ENCODE measurements around the gene PDLIM5. TPM values are rescaled to one million over a fixed set of nuclear protein-coding genes. Genes with fewer than 3 reads are reported as not detected.
"Not testable (repeated sequence)": the region's sequence is repeated elsewhere in the genome, so short reads cannot be mapped to it uniquely, and the experiment has no call there.

The PDLIM5 gene
- total RNA-seq: 10 to 100 TPM; 37.4 to 38.9 TPM
- 10 to 100 TPM; 50.3 to 57.5 TPM for polyA plus RNA-seq

- Mint-ChIP-seq H3K36me3 (peaks cover 0 to 8% of the 10 kb centered on the region in 2 donors), H3K27ac (peak within 1 kb of the TSS; percentile 70 to 92 (median 84)), H3K27me3 (peaks cover 7 to 10% of the 10 kb centered on the region in 2 donors), H3K9me3 (no peaks in the 10 kb centered on the region), H3K4me3 (peak within 1 kb of the TSS; percentile 85 to 93 (median 90)), H3K4me1 (peaks cover 18 to 34% (median 21%) of the 10 kb centered on the region in 4 donors)
- DNase-seq: peak; percentile 85 to 91 (median 88)
- Histone ChIP-seq H3K27me3 (ENCODE audit: insufficient read depth, low read length) (peaks cover 4% of the 10 kb centered on the region), H3K27ac (ENCODE audit: low read depth, low read length) (peak within 1 kb of the TSS; percentile 66), H3K9me3 (ENCODE audit: control insufficient read depth in 1 of 2, low read length in 2 of 2) (no peaks in the 10 kb centered on the region), H3K4me1 (ENCODE audit: insufficient read depth, low read length) (peaks cover 17% of the 10 kb centered on the region), H3K4me3 (ENCODE audit: low read length in 2 of 2) (peak within 1 kb of the TSS; percentile 66 to 86), H3K36me3 (ENCODE audit: insufficient read depth, low read length) (no peaks in the 10 kb centered on the region)
- intact Hi-C loops (cut with micrococcal nuclease): loop anchor here (2.0 to 5.0 kb wide), 2 partner anchors 45 to 245 kb away; partner anchors contain the start of gene SMARCAD1
- ChIA-PET CTCF (ENCODE audit: partially characterized antibody) (interaction anchor here (1.0 to 1.8 kb wide), 2 partner anchors 45 kb away, joined by 8 to 13 read pairs; no protein-coding TSS in a partner anchor), POLR2A (ENCODE audit: partially characterized antibody) (interaction anchor here (0.6 to 2.7 kb wide), 3 partner anchors 16 to 244 kb away, joined by 3 to 7 read pairs (median 3); partner anchors contain the start of gene SMARCAD1)
These were observed at the start of gene PDLIM5 for GRCh38 chr4:94451695-94452475. Gene PDLIM5, plus strand, starts transcription at chr4:94451942. Its CDS starts 3,347 bp downstream, at chr4:94455289.

DNA sequence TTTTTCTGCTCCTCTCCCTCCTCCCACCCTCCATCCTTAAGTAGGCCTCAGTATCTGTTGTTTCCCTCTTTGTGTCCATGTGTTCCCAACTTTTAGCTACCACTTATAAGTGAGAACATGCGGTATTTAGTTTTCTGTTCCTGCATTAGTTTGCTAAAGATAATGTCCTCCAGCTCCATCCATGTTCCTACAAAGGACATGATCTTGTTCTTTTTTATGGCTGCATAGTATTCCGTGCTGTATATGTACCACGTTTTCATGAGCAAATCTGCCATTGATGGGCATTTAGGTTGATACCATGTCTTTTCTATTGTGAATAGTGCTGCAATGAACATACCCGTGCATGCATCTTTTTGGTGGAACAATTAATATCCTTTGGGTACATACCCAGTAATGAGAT, 49.3 kb upstream of the PDLIM5 start:
- POLR2A ChIA-PET (ENCODE audit: partially characterized antibody); H3K27ac ChIP-seq (ENCODE audit: low read depth, low read length); H3K36me3 ChIP-seq (ENCODE audit: insufficient read depth, low read length); H3K4me3 ChIP-seq (ENCODE audit: low read length in 2 of 2); H3K9me3 ChIP-seq (ENCODE audit: control insufficient read depth in 1 of 2, low read length in 2 of 2); H3K4me1 Mint-ChIP-seq; H3K27ac Mint-ChIP-seq; DNase-seq; H3K27me3 ChIP-seq (ENCODE audit: insufficient read depth, low read length); H3K4me3 Mint-ChIP-seq; H3K9me3 Mint-ChIP-seq; H3K4me1 ChIP-seq (ENCODE audit: insufficient read depth, low read length); H3K36me3 Mint-ChIP-seq; CTCF ChIA-PET (ENCODE audit: partially characterized antibody); H3K27me3 Mint-ChIP-seq: not testable (repeated sequence)
- intact Hi-C loops (cut with micrococcal nuclease): loop anchor here (10.0 kb wide), 1 partner anchor 722 kb away; no protein-coding TSS in a partner anchor

- CTCF ChIA-PET (ENCODE audit: partially characterized antibody): no interaction called here
- peaks cover 2 to 7% of the 10 kb centered on the region in 2 donors for H3K27me3 Mint-ChIP-seq
- POLR2A ChIA-PET (ENCODE audit: partially characterized antibody): no interaction called here
These were observed 48.0 kb upstream of the PDLIM5 start for GRCh38 chr4:94403751-94404150.

GRCh38 chr4:94406668-94407437, 44.9 kb upstream of the PDLIM5 start:
- no peak overlapping the region for H3K4me3 ChIP-seq (ENCODE audit: low read length in 2 of 2)
- Mint-ChIP-seq H3K4me1 (peaks cover 0 to 4% (median 2%) of the 10 kb centered on the region in 4 donors), H3K27me3 (peaks cover 4 to 5% of the 10 kb centered on the region in 2 donors), H3K4me3 (no peak overlapping the region), H3K36me3 (no peaks in the 10 kb centered on the region), H3K9me3 (peaks cover 0 to 2% (median 0%) of the 10 kb centered on the region in 8 donors), H3K27ac (no peak overlapping the region)
- ChIA-PET POLR2A (ENCODE audit: partially characterized antibody) (interaction anchor here (0.6 kb wide), 1 partner anchor 65 kb away, joined by 3 read pairs; no protein-coding TSS in a partner anchor), CTCF (ENCODE audit: partially characterized antibody) (interaction anchor here (0.7 to 3.8 kb wide), 38 partner anchors 9 to 1184 kb away, joined by 3 to 27 read pairs (median 5); partner anchors contain the start of gene PDLIM5)
- intact Hi-C loops (cut with micrococcal nuclease): loop anchor here (1.0 to 10.0 kb wide), 4 partner anchors 45 to 718 kb away; partner anchors contain the start of gene PDLIM5
- H3K36me3 ChIP-seq (ENCODE audit: insufficient read depth, low read length): no peaks in the 10 kb centered on the region
- peak; percentile 50 to 59 (median 56) for DNase-seq
- H3K4me1 ChIP-seq (ENCODE audit: insufficient read depth, low read length): no peaks in the 10 kb centered on the region
- H3K9me3 ChIP-seq (ENCODE audit: control insufficient read depth in 1 of 2, low read length in 2 of 2): no peaks in the 10 kb centered on the region
- no peak overlapping the region for H3K27ac ChIP-seq (ENCODE audit: low read depth, low read length)
- no peaks in the 10 kb centered on the region for H3K27me3 ChIP-seq (ENCODE audit: insufficient read depth, low read length)

More at GRCh38 chr4:94403751-94404150, 48.0 kb upstream of the PDLIM5 start:
- H3K27ac Mint-ChIP-seq: no peak overlapping the region
- DNase-seq: no peak
- no peak overlapping the region for H3K4me3 Mint-ChIP-seq
- Histone ChIP-seq H3K9me3 (ENCODE audit: control insufficient read depth in 1 of 2, low read length in 2 of 2) (no peaks in the 10 kb centered on the region), H3K27ac (ENCODE audit: low read depth, low read length) (no peak overlapping the region), H3K36me3 (ENCODE audit: insufficient read depth, low read length) (no peaks in the 10 kb centered on the region), H3K4me3 (ENCODE audit: low read length in 2 of 2) (no peak overlapping the region), H3K4me1 (ENCODE audit: insufficient read depth, low read length) (no peaks in the 10 kb centered on the region), H3K27me3 (ENCODE audit: insufficient read depth, low read length) (no peaks in the 10 kb centered on the region)
- no peaks in the 10 kb centered on the region for H3K36me3 Mint-ChIP-seq
- peaks cover 0 to 2% (median 0%) of the 10 kb centered on the region in 8 donors for H3K9me3 Mint-ChIP-seq
- H3K4me1 Mint-ChIP-seq: no peaks in the 10 kb centered on the region
- intact Hi-C loops (cut with micrococcal nuclease): loop anchor here (10.0 kb wide), 1 partner anchor 721 kb away; no protein-coding TSS in a partner anchor

GRCh38 chr4:94407846-94408245, 43.9 kb upstream of the PDLIM5 start:
- peaks cover 4 to 7% of the 10 kb centered on the region in 2 donors for H3K27me3 Mint-ChIP-seq
- CTCF ChIA-PET (ENCODE audit: partially characterized antibody): interaction anchor here (0.9 to 3.8 kb wide), 28 partner anchors 9 to 571 kb away, joined by 3 to 27 read pairs (median 5); partner anchors contain the start of gene PDLIM5
- intact Hi-C loops (cut with micrococcal nuclease): loop anchor here (5.0 to 10.0 kb wide), 3 partner anchors 44 to 717 kb away; partner anchors contain the start of gene PDLIM5

DNA sequence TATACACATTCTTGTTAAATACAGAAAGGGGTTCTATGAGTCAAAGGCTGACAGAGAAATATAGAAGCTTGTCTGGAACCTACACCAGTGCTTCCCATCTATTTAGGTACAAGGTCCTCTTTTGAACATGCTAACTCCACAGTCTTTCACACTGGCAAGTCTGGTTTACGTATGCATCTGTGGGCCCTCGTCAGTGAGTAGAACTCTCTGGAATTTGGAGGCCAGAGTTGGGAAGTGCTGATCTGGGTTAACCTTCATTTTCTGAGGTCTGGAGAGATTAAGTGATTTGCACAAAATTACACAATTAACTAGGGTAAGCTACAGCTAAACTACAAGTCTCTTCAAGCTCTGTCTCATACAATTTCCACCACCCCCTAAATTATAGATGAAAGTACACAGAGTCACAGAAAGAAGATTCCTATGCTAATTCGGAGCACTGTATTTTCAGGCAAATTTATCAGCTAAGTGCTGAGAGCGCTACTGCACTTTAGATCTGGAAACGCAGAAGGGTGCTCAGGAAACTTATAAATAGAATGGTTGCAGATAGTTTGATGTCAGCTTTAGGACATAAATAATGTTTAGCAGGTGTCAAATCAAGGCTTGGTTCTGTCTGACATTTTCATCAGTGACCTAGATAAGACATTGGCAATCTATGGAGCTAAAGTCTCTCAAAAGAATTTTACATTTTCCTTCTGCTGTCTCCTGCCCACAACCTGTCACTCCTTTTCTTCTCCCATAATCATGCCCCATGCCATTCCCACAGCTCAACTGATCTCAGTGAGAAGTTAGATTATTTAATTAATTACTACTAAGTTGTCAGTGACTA, 43.0 kb upstream of the PDLIM5 start:
- H3K4me3 Mint-ChIP-seq: no peak overlapping the region
- peaks cover 4 to 10% of the 10 kb centered on the region in 2 donors for H3K27me3 Mint-ChIP-seq
- H3K27ac Mint-ChIP-seq: no peak overlapping the region
- Histone ChIP-seq H3K9me3 (ENCODE audit: control insufficient read depth in 1 of 2, low read length in 2 of 2) (no peaks in the 10 kb centered on the region), H3K4me1 (ENCODE audit: insufficient read depth, low read length) (no peaks in the 10 kb centered on the region), H3K4me3 (ENCODE audit: low read length in 2 of 2) (no peak overlapping the region), H3K27me3 (ENCODE audit: insufficient read depth, low read length) (no peaks in the 10 kb centered on the region), H3K27ac (ENCODE audit: low read depth, low read length) (no peak overlapping the region), H3K36me3 (ENCODE audit: insufficient read depth, low read length) (no peaks in the 10 kb centered on the region)
- no peak for DNase-seq
- no peaks in the 10 kb centered on the region for H3K36me3 Mint-ChIP-seq
- no peaks in the 10 kb centered on the region for H3K9me3 Mint-ChIP-seq
- intact Hi-C loops (cut with micrococcal nuclease): loop anchor here (5.0 to 10.0 kb wide), 3 partner anchors 44 to 716 kb away; partner anchors contain the start of gene PDLIM5
- ChIA-PET POLR2A (ENCODE audit: partially characterized antibody) (interaction anchor here (0.5 kb wide), 1 partner anchor 23 kb away, joined by 3 read pairs; no protein-coding TSS in a partner anchor), CTCF (ENCODE audit: partially characterized antibody) (interaction anchor here (1.0 to 3.8 kb wide), 10 partner anchors 10 to 187 kb away, joined by 3 to 27 read pairs (median 4); no protein-coding TSS in a partner anchor)
- H3K4me1 Mint-ChIP-seq: peaks cover 0 to 4% (median 2%) of the 10 kb centered on the region in 4 donors

More at GRCh38 chr4:94407846-94408245, 43.9 kb upstream of the PDLIM5 start:
- Histone ChIP-seq H3K4me1 (ENCODE audit: insufficient read depth, low read length) (no peaks in the 10 kb centered on the region), H3K4me3 (ENCODE audit: low read length in 2 of 2) (no peak overlapping the region), H3K27ac (ENCODE audit: low read depth, low read length) (no peak overlapping the region), H3K36me3 (ENCODE audit: insufficient read depth, low read length) (no peaks in the 10 kb centered on the region), H3K27me3 (ENCODE audit: insufficient read depth, low read length) (no peaks in the 10 kb centered on the region), H3K9me3 (ENCODE audit: control insufficient read depth in 1 of 2, low read length in 2 of 2) (no peaks in the 10 kb centered on the region)
- DNase-seq: no peak
- no peak overlapping the region for H3K27ac Mint-ChIP-seq
- no peaks in the 10 kb centered on the region for H3K36me3 Mint-ChIP-seq
- H3K9me3 Mint-ChIP-seq: no peaks in the 10 kb centered on the region
- no peak overlapping the region for H3K4me3 Mint-ChIP-seq
- H3K4me1 Mint-ChIP-seq: peaks cover 0 to 4% (median 2%) of the 10 kb centered on the region in 4 donors
- POLR2A ChIA-PET (ENCODE audit: partially characterized antibody): no interaction called here

Measured in CD4-positive, alpha-beta memory T cell (primary cell).